ENCODE results near the gene IL4. TPM values are rescaled to one million over a fixed set of nuclear protein-coding genes. Genes with fewer than 3 reads are reported as not detected.

Gene IL4
- total RNA-seq, 4 donors from 2014 or later: not detected

GRCh38 chr5:132658381-132659302 is 15.1 kb upstream of the IL4 start:
- no peak for DNase-seq (ENCODE audit: low spot score)
- ATAC-seq (ENCODE audit: low FRiP score): no peak
- TF ChIP-seq CTCF (IDR thresholded peaks at IDR 0.05): no peak

GRCh38 chr5:132659598-132660493 is 13.9 kb upstream of the IL4 start:
- no peak for DNase-seq (ENCODE audit: low spot score)
- ATAC-seq (ENCODE audit: low FRiP score): no peak
- no peak for TF ChIP-seq CTCF (IDR thresholded peaks at IDR 0.05)

- DNase-seq (ENCODE audit: low spot score) (no peak), ATAC-seq (ENCODE audit: low FRiP score) (no peak)
- no peak for TF ChIP-seq CTCF (IDR thresholded peaks at IDR 0.05)
Measured at GRCh38 chr5:132661231-132662003, 12.4 kb upstream of the IL4 start.

- TF ChIP-seq CTCF (IDR thresholded peaks at IDR 0.05): no peak
- no peak for ATAC-seq (ENCODE audit: low FRiP score)
- no peak for DNase-seq (ENCODE audit: low spot score)
Measured at GRCh38 chr5:132662004-132662401, 11.8 kb upstream of the IL4 start.

- ATAC-seq (ENCODE audit: low FRiP score): no peak
- no peak for TF ChIP-seq CTCF (IDR thresholded peaks at IDR 0.05)
- DNase-seq (ENCODE audit: low spot score): no peak
Measured at GRCh38 chr5:132662925-132663770, 10.6 kb upstream of the IL4 start.
